ENCODE measurements around the gene DAPK2.

DNA sequence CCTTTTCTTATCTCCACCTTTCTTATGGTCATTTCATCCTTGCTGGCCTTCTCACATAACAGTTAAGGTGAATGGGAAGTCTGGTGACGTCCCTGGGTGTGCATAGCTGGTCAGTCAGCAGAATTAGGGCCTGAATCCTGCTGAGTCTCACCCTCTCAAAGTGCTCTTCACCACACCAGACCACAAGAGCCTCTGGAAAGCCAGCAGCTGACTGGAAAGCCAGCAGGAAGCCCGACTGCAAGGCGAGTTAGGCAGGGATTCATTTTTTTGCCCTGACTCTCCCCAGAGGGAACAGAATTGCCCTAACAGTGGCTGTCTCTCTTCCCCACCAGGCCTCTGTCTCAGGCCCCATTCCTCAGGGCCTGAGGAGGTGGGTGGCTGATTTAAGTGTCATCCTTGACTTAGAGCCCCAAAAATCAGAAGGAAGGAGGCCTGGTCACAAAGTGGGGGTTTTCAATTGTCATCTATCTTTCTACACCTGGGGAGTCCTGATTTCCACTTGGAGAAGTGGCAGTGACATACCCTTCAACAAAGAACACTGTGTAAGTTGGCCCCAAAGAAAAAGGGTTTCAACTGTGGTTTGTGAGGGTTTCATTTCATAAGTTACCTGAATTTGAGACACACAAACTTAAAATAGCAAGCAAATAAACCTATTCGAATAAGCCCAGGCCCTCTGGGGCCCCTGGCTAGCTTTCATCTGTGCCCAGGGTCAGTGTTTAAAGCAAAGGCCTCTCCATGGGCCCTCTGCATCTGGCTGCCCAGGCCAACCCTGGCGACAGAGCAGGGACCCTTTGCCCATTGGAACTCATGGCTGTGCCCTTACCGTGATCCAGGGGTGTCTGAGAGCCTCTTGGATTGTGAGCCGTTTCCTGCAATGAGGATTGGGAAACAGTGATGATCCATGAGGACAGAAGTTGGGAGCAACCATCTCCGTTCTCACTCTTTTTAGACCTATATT, 122.0 kb downstream of the DAPK2 start:
- no peak for TF ChIP-seq CTCF (conservative IDR thresholded peaks at IDR 0.05; ENCODE audit: low read length)
- TF ChIP-seq EZH2phosphoT487 (IDR thresholded peaks at IDR 0.05; ENCODE audit: borderline replicate concordance) = no peak

Measured in Loucy (cell line).